ENCODE data around the gene LIN7B.
A peak's percentile ranks its signal among the peaks of the same experiment; 100 is the strongest.

The LIN7B gene

GRCh38 chr19:49084206-49085019, 29.8 kb upstream of the LIN7B start (continued):
- TF ChIP-seq ZNF362 (tag by site-specific recombination; IDR thresholded peaks at IDR 0.05) (no peak), ZBTB17 (tag by site-specific recombination; IDR thresholded peaks at IDR 0.05) (no peak), GFI1B (tag by site-specific recombination; IDR thresholded peaks at IDR 0.05) (no peak), ZNF510 (tag by site-specific recombination; IDR thresholded peaks at IDR 0.05; ENCODE audit: insufficient replicate concordance) (no peak), ZNF664 (tag by site-specific recombination; IDR thresholded peaks at IDR 0.05) (peak; percentile 72; the same call in 1 of the 2 replicates), SP7 (tag by site-specific recombination; IDR thresholded peaks at IDR 0.05) (no peak), ZNF621 (tag by site-specific recombination; IDR thresholded peaks at IDR 0.05) (no peak), IKZF3 (tag by site-specific recombination; IDR thresholded peaks at IDR 0.05) (no peak), ZNF580 (tag by site-specific recombination; IDR thresholded peaks at IDR 0.05) (no peak), ZSCAN4 (tag by site-specific recombination; IDR thresholded peaks at IDR 0.05) (peak; percentile 27; the same call in 1 of the 2 replicates), ZNF473 (tag by site-specific recombination; IDR thresholded peaks at IDR 0.05) (no peak), ZNF239 (tag by site-specific recombination; IDR thresholded peaks at IDR 0.05) (no peak), ZNF792 (tag by site-specific recombination; IDR thresholded peaks at IDR 0.05) (no peak), ZNF623 (tag by site-specific recombination; IDR thresholded peaks at IDR 0.05) (peak; percentile 30; the same call in 1 of the 2 replicates), ZNF555 (tag by site-specific recombination; conservative IDR thresholded peaks at IDR 0.05) (no peak), YY1 (tag by site-specific recombination; IDR thresholded peaks at IDR 0.05) (no peak), ZNF211 (tag by site-specific recombination; IDR thresholded peaks at IDR 0.05; ENCODE audit: low read depth) (no peak), ZNF560 (tag by site-specific recombination; IDR thresholded peaks at IDR 0.05; ENCODE audit: borderline replicate concordance) (no peak), ZBTB11 (tag by site-specific recombination; conservative IDR thresholded peaks at IDR 0.05; ENCODE audit: low read depth) (no peak), ZNF324 (tag by site-specific recombination; IDR thresholded peaks at IDR 0.05) (0 out of 2 replicates have a peak, but pooled peaks have one; percentile 18), ZBTB48 (tag by site-specific recombination; IDR thresholded peaks at IDR 0.05) (no peak), ZNF548 (tag by site-specific recombination; IDR thresholded peaks at IDR 0.05) (no peak)
- TF ChIP-seq, protein P1, sequence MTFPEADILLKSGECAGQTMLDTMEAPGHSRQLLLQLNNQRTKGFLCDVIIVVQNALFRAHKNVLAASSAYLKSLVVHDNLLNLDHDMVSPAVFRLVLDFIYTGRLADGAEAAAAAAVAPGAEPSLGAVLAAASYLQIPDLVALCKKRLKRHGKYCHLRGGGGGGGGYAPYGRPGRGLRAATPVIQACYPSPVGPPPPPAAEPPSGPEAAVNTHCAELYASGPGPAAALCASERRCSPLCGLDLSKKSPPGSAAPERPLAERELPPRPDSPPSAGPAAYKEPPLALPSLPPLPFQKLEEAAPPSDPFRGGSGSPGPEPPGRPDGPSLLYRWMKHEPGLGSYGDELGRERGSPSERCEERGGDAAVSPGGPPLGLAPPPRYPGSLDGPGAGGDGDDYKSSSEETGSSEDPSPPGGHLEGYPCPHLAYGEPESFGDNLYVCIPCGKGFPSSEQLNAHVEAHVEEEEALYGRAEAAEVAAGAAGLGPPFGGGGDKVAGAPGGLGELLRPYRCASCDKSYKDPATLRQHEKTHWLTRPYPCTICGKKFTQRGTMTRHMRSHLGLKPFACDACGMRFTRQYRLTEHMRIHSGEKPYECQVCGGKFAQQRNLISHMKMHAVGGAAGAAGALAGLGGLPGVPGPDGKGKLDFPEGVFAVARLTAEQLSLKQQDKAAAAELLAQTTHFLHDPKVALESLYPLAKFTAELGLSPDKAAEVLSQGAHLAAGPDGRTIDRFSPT (tag by site-specific recombination; IDR thresholded peaks at IDR 0.05), result no peak
- TF ChIP-seq, protein P2, sequence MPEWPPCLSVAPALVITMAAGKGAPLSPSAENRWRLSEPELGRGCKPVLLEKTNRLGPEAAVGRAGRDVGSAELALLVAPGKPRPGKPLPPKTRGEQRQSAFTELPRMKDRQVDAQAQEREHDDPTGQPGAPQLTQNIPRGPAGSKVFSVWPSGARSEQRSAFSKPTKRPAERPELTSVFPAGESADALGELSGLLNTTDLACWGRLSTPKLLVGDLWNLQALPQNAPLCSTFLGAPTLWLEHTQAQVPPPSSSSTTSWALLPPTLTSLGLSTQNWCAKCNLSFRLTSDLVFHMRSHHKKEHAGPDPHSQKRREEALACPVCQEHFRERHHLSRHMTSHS (tag by site-specific recombination; IDR thresholded peaks at IDR 0.05), result no peak

All from HEK293 (cell line).